ENCODE measurements around the gene MAP2K3.
"Not testable (repeated sequence)": the region's sequence is repeated elsewhere in the genome, so short reads cannot be mapped to it uniquely, and the experiment has no call there.

DNA sequence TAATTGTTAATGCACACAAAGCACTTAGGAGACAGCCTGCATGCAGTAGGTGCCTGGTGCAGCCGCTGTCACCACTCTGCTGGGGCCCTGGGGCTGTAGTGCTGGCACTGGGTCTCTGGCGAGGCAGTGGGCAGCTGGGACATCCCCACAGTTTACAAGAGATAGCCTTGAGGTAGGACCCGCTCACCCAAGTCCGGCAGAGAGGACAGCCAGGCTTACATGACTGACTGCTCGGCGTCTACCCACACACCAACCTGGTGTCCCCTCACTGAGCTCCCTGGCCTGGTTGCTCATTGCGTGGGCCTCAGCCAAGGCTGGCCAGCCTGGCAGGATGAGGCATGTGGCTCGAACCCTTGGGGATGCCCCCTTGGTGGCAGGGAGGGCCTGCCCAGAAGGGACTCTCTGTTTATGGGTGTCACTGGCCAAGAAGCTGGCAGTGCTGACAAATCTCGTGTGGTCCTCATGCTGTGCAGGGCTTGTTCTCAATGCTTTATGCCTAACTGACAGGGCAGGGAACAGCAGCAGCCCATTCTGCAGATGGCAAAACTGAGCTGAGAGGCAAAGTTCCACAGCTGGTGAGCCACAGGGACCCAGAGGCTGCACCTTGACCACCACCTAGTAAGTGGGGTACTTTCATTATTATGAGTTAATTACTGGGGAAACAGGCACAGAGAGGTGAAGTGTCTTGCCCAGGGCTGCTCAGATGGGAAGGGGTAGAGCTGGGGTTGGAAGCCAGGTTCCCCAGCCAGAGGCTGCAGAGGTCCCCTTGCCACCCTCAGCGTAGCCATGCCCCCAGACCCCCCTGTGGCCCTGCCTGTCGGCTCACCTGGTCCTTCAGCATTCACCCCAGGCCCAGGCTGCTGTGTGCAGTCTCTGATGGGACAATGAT lies 58.8 kb downstream of the MAP2K3 start:
- TF ChIP-seq, protein P1, sequence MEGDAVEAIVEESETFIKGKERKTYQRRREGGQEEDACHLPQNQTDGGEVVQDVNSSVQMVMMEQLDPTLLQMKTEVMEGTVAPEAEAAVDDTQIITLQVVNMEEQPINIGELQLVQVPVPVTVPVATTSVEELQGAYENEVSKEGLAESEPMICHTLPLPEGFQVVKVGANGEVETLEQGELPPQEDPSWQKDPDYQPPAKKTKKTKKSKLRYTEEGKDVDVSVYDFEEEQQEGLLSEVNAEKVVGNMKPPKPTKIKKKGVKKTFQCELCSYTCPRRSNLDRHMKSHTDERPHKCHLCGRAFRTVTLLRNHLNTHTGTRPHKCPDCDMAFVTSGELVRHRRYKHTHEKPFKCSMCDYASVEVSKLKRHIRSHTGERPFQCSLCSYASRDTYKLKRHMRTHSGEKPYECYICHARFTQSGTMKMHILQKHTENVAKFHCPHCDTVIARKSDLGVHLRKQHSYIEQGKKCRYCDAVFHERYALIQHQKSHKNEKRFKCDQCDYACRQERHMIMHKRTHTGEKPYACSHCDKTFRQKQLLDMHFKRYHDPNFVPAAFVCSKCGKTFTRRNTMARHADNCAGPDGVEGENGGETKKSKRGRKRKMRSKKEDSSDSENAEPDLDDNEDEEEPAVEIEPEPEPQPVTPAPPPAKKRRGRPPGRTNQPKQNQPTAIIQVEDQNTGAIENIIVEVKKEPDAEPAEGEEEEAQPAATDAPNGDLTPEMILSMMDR (IDR thresholded peaks at IDR 0.05), result not testable (repeated sequence)
- TF ChIP-seq POLR2AphosphoS5, POLR2A, EP300 (IDR thresholded peaks at IDR 0.05): not testable (repeated sequence)
